Bronchial epithelial cell (primary cell): Measurements from ENCODE around the gene XBP1. TPM values are rescaled to one million over a fixed set of nuclear protein-coding genes. Genes with fewer than 3 reads are reported as not detected.
A peak's percentile ranks its signal among the peaks of the same experiment; 100 is the strongest.

ENCODE experiments used
- DNase-seq: peaks from one replicate; pipeline ENCODE4 v3.0.0-alpha.2; 2010; ENCODE audit warnings: low read depth
- FAIRE-seq: peaks from 2 replicates; lab custom pipeline; 2011; peaks lifted over from hg19 to GRCh38; lab: Jason Lieb, UNC
- H3K27me3 ChIP-seq: 2 replicates; pipeline ENCODE4 v1.5.1; 2011; ENCODE audit warnings: low read length; ENCODE audit not compliant: control insufficient read depth, insufficient read depth
- H3K36me3 ChIP-seq: 2 replicates; pipeline ENCODE4 v1.5.1; 2011; ENCODE audit warnings: low read length; ENCODE audit not compliant: control insufficient read depth, insufficient read depth
- H3K4me3 ChIP-seq: 2 replicates; pipeline ENCODE4 v1.5.1; 2011; ENCODE audit warnings: mild to moderate bottlenecking, low read depth, low read length, control low read depth
- total RNA-seq: library from RNA; depleted of rRNA; stranded (reverse); fragments of >200 nt; gene quantifications from 2 replicates; pipeline ENCODE4 v1.2.1, GENCODE V29; 2014
- TF ChIP-seq, protein P1 (sequence below): IDR thresholded peaks from 2 replicates; pipeline ENCODE4 v1.5.1; 2011; ENCODE audit warnings: mild to moderate bottlenecking, moderate library complexity, low read length, control low read depth, inconsistent platforms; ENCODE audit not compliant: insufficient read depth, severe bottlenecking

Gene XBP1
- total RNA-seq, 1 donor from 2014 or later, result 225 TPM

GRCh38 chr22:28837640-28838039 is 37.3 kb upstream of the XBP1 start:
- TF ChIP-seq, protein P1, sequence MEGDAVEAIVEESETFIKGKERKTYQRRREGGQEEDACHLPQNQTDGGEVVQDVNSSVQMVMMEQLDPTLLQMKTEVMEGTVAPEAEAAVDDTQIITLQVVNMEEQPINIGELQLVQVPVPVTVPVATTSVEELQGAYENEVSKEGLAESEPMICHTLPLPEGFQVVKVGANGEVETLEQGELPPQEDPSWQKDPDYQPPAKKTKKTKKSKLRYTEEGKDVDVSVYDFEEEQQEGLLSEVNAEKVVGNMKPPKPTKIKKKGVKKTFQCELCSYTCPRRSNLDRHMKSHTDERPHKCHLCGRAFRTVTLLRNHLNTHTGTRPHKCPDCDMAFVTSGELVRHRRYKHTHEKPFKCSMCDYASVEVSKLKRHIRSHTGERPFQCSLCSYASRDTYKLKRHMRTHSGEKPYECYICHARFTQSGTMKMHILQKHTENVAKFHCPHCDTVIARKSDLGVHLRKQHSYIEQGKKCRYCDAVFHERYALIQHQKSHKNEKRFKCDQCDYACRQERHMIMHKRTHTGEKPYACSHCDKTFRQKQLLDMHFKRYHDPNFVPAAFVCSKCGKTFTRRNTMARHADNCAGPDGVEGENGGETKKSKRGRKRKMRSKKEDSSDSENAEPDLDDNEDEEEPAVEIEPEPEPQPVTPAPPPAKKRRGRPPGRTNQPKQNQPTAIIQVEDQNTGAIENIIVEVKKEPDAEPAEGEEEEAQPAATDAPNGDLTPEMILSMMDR, result no peak
- no peak for DNase-seq
- Histone ChIP-seq H3K36me3 (no peaks in the 10 kb centered on the region), H3K4me3 (no peak overlapping the region), H3K27me3 (no peaks in the 10 kb centered on the region)
- FAIRE-seq, result no peak

DNA sequence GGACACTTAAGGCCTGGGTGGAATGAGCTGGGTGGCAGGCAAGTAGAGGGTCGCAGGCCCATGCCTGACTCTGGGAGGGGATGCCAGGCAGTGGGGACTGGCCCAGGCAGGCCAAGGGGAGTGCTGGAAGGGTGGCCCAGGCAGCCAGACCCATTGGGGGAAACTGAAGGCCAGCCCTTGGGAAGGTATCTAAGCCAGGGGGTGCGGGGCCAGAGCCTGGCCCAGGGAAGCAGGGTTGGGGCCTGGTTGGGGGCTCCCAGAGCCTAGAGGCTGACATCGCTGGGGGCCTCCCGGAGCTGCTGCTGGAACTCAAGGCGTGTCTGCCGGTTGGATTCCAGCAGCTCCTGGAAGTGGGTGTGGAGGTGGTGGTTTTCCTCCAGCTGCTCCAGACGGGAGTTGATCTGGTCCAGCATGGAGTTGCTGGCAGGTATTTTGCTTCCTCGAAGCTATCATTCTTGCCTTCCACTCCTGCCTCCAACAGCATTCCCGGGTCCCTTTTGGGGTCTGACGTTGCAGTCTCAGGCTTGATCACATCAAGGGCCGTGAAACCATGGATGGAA is 35.3 kb upstream of the XBP1 start:
- Histone ChIP-seq H3K4me3 (no peak overlapping the region), H3K36me3 (no peaks in the 10 kb centered on the region), H3K27me3 (no peaks in the 10 kb centered on the region)
- TF ChIP-seq, protein P1, result no peak
- FAIRE-seq (no peak), DNase-seq (no peak)

- TF ChIP-seq, protein P1, result no peak
- no peaks in the 10 kb centered on the region for H3K36me3 ChIP-seq
- FAIRE-seq (no peak), DNase-seq (no peak)
- H3K27me3 ChIP-seq, result no peaks in the 10 kb centered on the region
- H3K4me3 ChIP-seq, result no peak overlapping the region
These were observed 33.0 kb upstream of the XBP1 start for GRCh38 chr22:28833276-28833923.

GRCh38 chr22:28832731-28833130 is 32.4 kb upstream of the XBP1 start:
- TF ChIP-seq, protein P1, result no peak
- H3K36me3 ChIP-seq, result no peaks in the 10 kb centered on the region
- H3K4me3 ChIP-seq, result no peak overlapping the region
- H3K27me3 ChIP-seq, result no peaks in the 10 kb centered on the region
- DNase-seq (no peak), FAIRE-seq (no peak)

DNA sequence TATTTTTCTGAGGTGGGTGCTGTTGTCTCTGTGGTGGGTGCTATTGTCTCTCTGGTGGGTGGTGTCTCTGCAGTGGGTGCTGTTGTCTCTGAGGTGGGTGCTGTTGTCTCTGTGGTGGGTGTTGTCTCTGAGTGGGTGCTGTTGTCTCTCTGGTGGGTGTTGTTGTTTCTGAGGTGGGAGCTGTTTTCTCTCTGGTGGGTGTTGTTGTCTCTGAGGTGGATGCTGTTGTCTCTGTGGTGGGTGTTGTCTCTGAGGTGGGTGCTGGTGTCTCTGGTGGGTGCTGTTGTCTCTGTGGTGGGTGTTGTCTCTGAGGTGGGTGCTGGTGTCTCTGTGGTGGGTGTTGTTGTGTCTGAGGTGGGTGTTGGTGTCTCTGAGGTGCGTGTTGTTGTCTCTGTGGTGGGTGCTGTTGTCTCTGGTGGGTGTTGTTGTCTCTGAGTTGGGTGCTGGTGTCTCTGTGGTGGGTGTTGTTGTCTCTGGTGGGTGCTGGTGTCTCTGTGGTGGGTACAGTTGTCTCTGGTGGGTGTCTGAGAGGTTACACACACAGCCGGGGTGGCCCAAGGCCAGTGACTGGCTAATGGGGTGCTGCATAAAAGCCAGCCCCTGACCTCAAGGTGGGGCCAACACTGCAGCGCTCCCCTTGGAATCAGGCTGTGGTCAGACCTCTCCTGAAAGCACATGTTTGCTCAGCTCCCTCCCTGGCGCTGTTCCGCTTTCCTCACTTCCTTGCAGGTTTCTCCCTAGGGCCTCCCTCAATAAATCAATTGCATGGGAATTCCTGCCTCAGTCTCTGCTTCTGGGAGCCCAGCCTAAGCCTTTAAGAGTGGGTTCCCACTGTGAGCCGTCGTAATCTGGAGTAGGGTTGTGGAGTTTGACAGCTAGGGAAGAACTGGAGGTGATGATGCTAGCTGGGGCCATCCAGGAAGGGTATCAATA is 31.0 kb upstream of the XBP1 start:
- FAIRE-seq (peak; percentile 72), DNase-seq (no peak)
- no peak overlapping the region for H3K4me3 ChIP-seq
- no peaks in the 10 kb centered on the region for H3K27me3 ChIP-seq
- TF ChIP-seq, protein P1, result no peak
- H3K36me3 ChIP-seq, result no peaks in the 10 kb centered on the region
